Natural killer cell (primary cell): ENCODE measurements around the gene HIVEP3. TPM values are rescaled to one million over a fixed set of nuclear protein-coding genes. Genes with fewer than 3 reads are reported as not detected.

Source experiments
- ATAC-seq, 3 donors: fragments of 150-1000 bp in 2 of 3; fragments of 200-7000 bp in 1 of 3; cut with Tn5 transposase; 1 replicate in 1 of 3; 2 replicates in 2 of 3; pipeline ENCODE4 v1.10.0; 2021; ENCODE audit warnings: mild to moderate bottlenecking in 2 of 3, moderate library complexity in 2 of 3
- DNase-seq, 2 donors: peaks; one replicate each; pipeline versions ENCODE4 v3.0.0 to v3.0.0-alpha.2; 2013 to 2021; ENCODE audit warnings: mixed read lengths in 1 of 2
- H3K27ac ChIP-seq: one replicate; pipeline ENCODE4 v1.5.1; 2013; ENCODE audit warnings: mild to moderate bottlenecking, low read length
- H3K27me3 ChIP-seq: one replicate; pipeline ENCODE4 v1.6.1; 2013; ENCODE audit warnings: low read length; ENCODE audit not compliant: control insufficient read depth, insufficient read depth
- H3K36me3 ChIP-seq: one replicate; pipeline ENCODE4 v1.6.1; 2013; ENCODE audit warnings: low read length; ENCODE audit not compliant: control insufficient read depth, insufficient read depth
- H3K4me1 ChIP-seq: one replicate; pipeline ENCODE4 v1.6.1; 2013; ENCODE audit warnings: low read length; ENCODE audit not compliant: control insufficient read depth, insufficient read depth
- H3K4me3 ChIP-seq: one replicate; pipeline ENCODE4 v1.5.1; 2013; ENCODE audit warnings: low read length
- H3K9me3 ChIP-seq: one replicate; pipeline ENCODE4 v1.6.1; 2013; ENCODE audit warnings: low read length; ENCODE audit not compliant: control insufficient read depth, insufficient read depth
- H3K27ac Mint-ChIP-seq, 2 donors: one replicate each; pipeline ENCODE4 v1.8.0; 2022; ENCODE audit warnings: mild to moderate bottlenecking in 2 of 2, mixed read lengths in 2 of 2, moderate library complexity in 1 of 2
- H3K27me3 Mint-ChIP-seq, 2 donors: one replicate each; pipeline ENCODE4 v1.8.0; 2022; ENCODE audit warnings: low read depth in 2 of 2, mixed read lengths in 2 of 2
- H3K36me3 Mint-ChIP-seq: one replicate; pipeline ENCODE4 v1.8.0; 2022; ENCODE audit warnings: mixed read lengths
- H3K4me1 Mint-ChIP-seq, 2 donors: one replicate each; pipeline ENCODE4 v1.8.0; 2022; ENCODE audit warnings: mixed read lengths in 2 of 2
- H3K4me3 Mint-ChIP-seq: one replicate; pipeline ENCODE4 v1.8.0; 2022; ENCODE audit warnings: mild to moderate bottlenecking, moderate library complexity, mixed read lengths
- H3K9me3 Mint-ChIP-seq, 2 donors: one replicate each; pipeline ENCODE4 v1.8.0; 2022; ENCODE audit warnings: mixed read lengths in 2 of 2
- WGBS: methylation state at CpG from one replicate; pipeline ENCODE4 v1.1.7; 2013; ENCODE audit warnings: missing lambda C conversion rate; ENCODE audit not compliant: insufficient coverage; 5-methylcytosine and 5-hydroxymethylcytosine counted together
- intact Hi-C: fragments of 100-400 bp; cut with micrococcal nuclease; formaldehyde crosslinking; loops from one replicate; pipeline ENCODE4 v1.14.2; 2022
- total RNA-seq, 4 donors: library from RNA; stranded (reverse); fragments of 120-200 nt in 1 of 4; gene quantifications; one replicate each; pipeline versions ENCODE4 v1.2.3 to v1.2.4, GENCODE V29; 2013 to 2022
- TF ChIP-seq, protein P1 (sequence below): fragments of 200-600 bp; IDR thresholded peaks from one replicate; pipeline ENCODE4 v1.8.0; 2022; ENCODE audit warnings: antibody characterized with exemption

HIVEP3 gene
- total RNA-seq, 3 donors from 2014 or later (not counting 1 experiment from before 2014, with no cell fraction given) = 26.2 to 35.2 (median 29.8) TPM

DNA sequence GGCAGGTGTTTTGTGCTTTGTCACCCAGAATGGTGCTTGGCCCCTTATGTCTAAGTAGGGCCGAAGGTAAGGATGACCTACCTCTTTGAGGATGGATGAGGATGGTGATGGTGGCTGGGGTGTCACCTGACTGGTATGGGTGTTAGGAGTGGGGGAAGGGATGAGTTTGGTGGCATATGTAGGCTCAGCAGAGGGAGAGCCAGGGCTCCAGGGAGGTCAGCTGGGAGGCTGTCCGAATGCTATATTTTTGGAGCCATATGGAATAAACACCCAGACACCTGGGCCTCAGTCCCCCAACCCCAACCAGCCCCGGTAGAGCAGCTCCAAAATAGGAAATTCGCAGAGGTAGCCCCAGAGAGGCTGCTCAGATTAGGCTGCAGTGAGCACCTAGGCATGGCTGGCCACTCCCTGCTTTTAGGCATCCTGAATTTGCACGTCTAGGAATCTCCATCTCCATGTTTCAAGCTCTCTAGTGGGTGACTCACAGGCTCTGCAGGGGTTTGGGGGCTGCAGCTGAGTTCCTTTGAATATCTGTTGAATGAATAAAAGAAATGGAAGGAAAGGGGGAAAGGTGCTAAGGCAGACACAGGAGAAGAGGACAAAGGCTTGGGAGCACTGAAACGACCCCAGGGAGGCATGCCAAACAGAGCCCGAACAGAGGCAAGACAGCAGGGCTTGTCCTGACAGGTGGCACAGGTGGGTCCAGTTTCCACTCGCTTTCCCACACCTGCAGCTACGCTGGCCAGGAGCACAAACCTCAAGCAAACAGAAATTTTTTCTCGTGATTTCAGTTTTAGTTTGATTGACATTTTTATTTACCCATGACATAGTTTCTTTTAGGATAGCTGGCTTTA, 299.0 kb downstream of the HIVEP3 start:
- Histone ChIP-seq H3K9me3 (no peaks in the 10 kb centered on the region), H3K27me3 (no peaks in the 10 kb centered on the region), H3K36me3 (no peaks in the 10 kb centered on the region), H3K4me1 (peaks cover 18% of the 10 kb centered on the region), H3K4me3 (no peak overlapping the region), H3K27ac (no peak overlapping the region)
- TF ChIP-seq, protein P1, sequence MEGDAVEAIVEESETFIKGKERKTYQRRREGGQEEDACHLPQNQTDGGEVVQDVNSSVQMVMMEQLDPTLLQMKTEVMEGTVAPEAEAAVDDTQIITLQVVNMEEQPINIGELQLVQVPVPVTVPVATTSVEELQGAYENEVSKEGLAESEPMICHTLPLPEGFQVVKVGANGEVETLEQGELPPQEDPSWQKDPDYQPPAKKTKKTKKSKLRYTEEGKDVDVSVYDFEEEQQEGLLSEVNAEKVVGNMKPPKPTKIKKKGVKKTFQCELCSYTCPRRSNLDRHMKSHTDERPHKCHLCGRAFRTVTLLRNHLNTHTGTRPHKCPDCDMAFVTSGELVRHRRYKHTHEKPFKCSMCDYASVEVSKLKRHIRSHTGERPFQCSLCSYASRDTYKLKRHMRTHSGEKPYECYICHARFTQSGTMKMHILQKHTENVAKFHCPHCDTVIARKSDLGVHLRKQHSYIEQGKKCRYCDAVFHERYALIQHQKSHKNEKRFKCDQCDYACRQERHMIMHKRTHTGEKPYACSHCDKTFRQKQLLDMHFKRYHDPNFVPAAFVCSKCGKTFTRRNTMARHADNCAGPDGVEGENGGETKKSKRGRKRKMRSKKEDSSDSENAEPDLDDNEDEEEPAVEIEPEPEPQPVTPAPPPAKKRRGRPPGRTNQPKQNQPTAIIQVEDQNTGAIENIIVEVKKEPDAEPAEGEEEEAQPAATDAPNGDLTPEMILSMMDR = no peak
- intact Hi-C loops = no loop called here
- Mint-ChIP-seq H3K4me1 (peaks cover 43 to 68% of the 10 kb centered on the region in 2 donors), H3K4me3 (no peak overlapping the region), H3K36me3 (no peaks in the 10 kb centered on the region), H3K27ac (peak overlapping the region in 1 of 2 donors; percentile 63), H3K27me3 (no peaks in the 10 kb centered on the region), H3K9me3 (no peaks in the 10 kb centered on the region)
- 87% methylated on average over 10 of the region's 10 CpGs for WGBS
- DNase-seq (no peak), ATAC-seq (no peak)

DNA sequence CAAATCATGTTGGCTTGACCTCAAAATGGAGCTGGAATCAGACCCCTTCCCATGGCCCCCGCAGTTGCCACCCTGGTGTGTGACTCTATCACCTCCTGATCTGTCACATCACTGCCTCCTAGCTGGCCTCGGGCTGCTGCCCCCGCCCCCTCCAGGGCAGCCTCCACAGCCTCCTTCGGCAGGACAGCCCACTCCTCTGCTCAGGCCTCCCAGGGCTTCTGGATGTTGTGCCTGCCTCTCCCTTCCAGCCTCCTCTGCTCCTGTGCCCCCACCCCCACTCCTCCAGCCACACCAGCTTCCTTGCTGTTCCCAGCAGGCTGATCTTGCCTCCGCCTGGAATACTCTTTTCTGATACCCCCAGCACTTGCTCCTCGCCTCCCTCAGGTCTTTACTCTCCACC, 299.9 kb downstream of the HIVEP3 start:
- Mint-ChIP-seq H3K4me3 (no peak overlapping the region), H3K27ac (peak overlapping the region in 1 of 2 donors; percentile 63), H3K27me3 (no peaks in the 10 kb centered on the region), H3K4me1 (peaks cover 46 to 65% of the 10 kb centered on the region in 2 donors), H3K9me3 (no peaks in the 10 kb centered on the region), H3K36me3 (no peaks in the 10 kb centered on the region)
- ATAC-seq = no peak
- no peaks in the 10 kb centered on the region for H3K36me3 ChIP-seq
- DNase-seq = no peak
- no peaks in the 10 kb centered on the region for H3K9me3 ChIP-seq
- intact Hi-C loops = no loop called here
- WGBS = 93% methylated on average over 6 of the region's 6 CpGs
- H3K4me3 ChIP-seq = no peak overlapping the region
- no peak overlapping the region for H3K27ac ChIP-seq
- TF ChIP-seq, protein P1 = no peak
- peaks cover 16% of the 10 kb centered on the region for H3K4me1 ChIP-seq
- no peaks in the 10 kb centered on the region for H3K27me3 ChIP-seq

DNA sequence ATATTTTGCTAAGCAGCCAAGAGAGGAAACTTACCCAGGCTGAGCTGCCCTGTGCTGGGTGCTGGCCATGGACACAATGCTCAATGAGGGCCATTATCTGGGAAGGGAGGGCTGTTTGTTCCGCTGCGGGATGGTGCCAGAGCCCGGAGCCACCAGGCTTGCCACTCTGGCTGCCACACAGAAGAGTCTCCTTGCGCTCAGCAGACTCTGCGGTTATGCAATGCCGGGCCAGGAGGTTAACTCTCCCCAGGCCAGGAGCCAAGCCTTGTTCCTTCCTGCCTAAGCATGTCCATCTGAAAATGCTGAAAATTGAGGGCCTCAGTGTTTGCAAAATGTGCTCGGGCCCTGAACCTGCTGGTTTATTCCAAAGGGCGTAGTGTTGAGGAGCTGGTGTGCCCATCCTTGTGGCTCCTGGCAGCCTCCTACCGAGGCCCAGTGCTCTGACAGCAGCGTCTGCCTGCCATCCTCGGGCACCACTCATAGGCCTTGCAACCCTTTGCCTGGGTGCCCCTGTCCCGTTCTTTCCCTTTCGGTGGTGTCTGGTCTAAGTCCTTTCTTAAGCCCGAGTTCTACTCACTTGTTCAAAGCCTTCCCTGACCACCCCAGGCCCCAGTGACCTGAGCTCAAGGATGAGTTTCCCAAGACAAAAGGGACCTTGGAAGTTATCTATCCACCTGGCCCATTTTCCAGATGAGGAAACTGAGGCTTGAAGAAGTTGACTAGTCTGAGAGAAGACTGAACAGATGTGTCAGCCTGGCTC, 300.5 kb downstream of the HIVEP3 start:
- Mint-ChIP-seq H3K27ac (no peak overlapping the region), H3K27me3 (no peaks in the 10 kb centered on the region), H3K4me1 (peaks cover 43 to 62% of the 10 kb centered on the region in 2 donors), H3K36me3 (no peaks in the 10 kb centered on the region), H3K4me3 (no peak overlapping the region), H3K9me3 (no peaks in the 10 kb centered on the region)
- no peak overlapping the region for H3K27ac ChIP-seq
- H3K4me1 ChIP-seq = peaks cover 10% of the 10 kb centered on the region
- H3K9me3 ChIP-seq = no peaks in the 10 kb centered on the region
- intact Hi-C loops = no loop called here
- H3K27me3 ChIP-seq = no peaks in the 10 kb centered on the region
- TF ChIP-seq, protein P1 = no peak
- DNase-seq (no peak), ATAC-seq (no peak)
- no peaks in the 10 kb centered on the region for H3K36me3 ChIP-seq
- no peak overlapping the region for H3K4me3 ChIP-seq
- WGBS = 96% methylated on average over 14 of the region's 14 CpGs
